ENCODE data around the gene GASK1A.

- no peak for TF ChIP-seq CTCF (conservative IDR thresholded peaks at IDR 0.05)
- TF ChIP-seq ZFX (IDR thresholded peaks at IDR 0.05): no peak
Observed at GRCh38 chr3:43030162-43030935, 51.2 kb downstream of the GASK1A start.
